ENCODE measurements around the gene ISCA2. TPM values are rescaled to one million over a fixed set of nuclear protein-coding genes. Genes with fewer than 3 reads are reported as not detected.

The ISCA2 gene
- total RNA-seq, 1 experiment from 2014 or later: 26.9 TPM

DNA sequence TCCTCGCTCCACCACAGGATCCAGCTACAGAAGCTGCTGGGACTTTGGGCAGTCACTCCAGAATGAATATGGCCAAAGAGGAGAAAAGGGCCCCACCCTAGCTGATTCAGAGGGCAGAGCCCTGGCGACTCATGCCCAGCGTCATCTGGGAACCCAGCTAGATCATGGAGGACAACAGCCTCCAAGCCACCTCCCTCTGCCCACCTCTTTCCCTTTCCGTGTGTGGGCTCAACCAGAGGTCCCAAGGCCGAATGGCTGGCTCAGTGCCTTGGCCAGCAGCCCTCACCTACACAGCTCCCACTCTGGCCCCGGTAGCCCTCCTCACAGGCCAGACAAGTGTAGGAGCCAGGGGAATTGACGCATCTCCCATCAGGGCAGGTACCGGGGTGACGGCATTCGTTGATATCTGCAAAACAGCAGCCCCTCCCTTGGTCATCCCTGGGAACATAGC lies 17.4 kb downstream of the ISCA2 start:
- H3K4me3 Mint-ChIP-seq (ENCODE audit: low read depth, unreplicated experiment): no peak overlapping the region
- H3K27me3 Mint-ChIP-seq (ENCODE audit: unreplicated experiment): peaks cover 34% of the 10 kb centered on the region
- BruUV-seq (replicated peaks): no TSS peak
- CTCF ChIA-PET: no interaction called here
- no peaks in the 10 kb centered on the region for H3K9me3 Mint-ChIP-seq (ENCODE audit: low read depth, unreplicated experiment)
- intact Hi-C loops (cut with micrococcal nuclease; ENCODE audit: unreplicated experiment): no loop called here
- no peak for DNase-seq
- TF ChIP-seq, protein P1, sequence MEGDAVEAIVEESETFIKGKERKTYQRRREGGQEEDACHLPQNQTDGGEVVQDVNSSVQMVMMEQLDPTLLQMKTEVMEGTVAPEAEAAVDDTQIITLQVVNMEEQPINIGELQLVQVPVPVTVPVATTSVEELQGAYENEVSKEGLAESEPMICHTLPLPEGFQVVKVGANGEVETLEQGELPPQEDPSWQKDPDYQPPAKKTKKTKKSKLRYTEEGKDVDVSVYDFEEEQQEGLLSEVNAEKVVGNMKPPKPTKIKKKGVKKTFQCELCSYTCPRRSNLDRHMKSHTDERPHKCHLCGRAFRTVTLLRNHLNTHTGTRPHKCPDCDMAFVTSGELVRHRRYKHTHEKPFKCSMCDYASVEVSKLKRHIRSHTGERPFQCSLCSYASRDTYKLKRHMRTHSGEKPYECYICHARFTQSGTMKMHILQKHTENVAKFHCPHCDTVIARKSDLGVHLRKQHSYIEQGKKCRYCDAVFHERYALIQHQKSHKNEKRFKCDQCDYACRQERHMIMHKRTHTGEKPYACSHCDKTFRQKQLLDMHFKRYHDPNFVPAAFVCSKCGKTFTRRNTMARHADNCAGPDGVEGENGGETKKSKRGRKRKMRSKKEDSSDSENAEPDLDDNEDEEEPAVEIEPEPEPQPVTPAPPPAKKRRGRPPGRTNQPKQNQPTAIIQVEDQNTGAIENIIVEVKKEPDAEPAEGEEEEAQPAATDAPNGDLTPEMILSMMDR (IDR thresholded peaks at IDR 0.05; ENCODE audit: unreplicated experiment): no peak
- no peak overlapping the region for H3K27ac Mint-ChIP-seq (ENCODE audit: unreplicated experiment)
- no peaks in the 10 kb centered on the region for H3K4me1 Mint-ChIP-seq (ENCODE audit: low read depth, unreplicated experiment)
- H3K36me3 Mint-ChIP-seq (ENCODE audit: insufficient read depth, unreplicated experiment): no peaks in the 10 kb centered on the region

DNA sequence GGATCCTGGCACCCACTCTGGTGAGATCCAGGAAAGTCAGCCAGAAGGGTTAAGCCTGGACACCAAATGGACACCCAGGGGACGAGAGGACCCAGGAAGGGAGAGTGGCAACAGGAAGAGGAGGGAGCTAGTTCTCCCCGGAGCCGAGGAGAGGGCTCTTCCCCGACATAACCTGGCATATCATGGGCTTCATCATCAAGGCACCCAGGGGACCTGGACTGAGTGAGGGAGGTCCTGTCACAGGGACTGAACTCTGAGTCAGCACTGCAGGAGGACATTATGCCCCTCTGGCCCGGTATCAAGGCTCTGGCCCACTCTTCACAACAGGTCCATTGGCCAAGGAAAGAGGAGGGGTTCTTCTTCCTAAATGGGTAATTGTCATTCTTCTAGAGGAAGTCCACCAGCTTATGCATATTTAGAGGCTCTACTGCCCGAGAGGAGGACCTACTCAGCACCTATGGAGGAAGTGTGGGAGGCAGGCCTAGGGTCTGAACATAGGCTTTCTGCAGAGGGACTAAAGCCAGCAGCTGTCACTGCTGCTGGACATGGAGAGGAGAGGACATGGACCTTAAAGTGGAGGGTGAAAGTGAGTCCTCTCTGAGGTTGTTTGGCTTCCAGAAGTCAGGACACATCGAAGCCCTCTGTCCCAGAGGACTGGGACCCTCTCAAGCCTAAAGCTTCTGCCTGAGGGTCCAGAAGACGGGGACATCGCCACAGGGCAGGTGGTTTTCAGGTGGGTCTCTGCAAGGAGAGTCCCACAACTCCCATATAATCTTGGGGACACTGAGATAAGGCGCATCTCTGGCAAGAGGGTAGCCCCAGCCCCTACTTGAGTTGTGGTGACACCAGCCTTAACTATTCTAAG lies 18.6 kb downstream of the ISCA2 start:
- intact Hi-C loops (cut with micrococcal nuclease; ENCODE audit: unreplicated experiment): no loop called here
- no peak overlapping the region for H3K4me3 Mint-ChIP-seq (ENCODE audit: low read depth, unreplicated experiment)
- TF ChIP-seq, protein P1 (IDR thresholded peaks at IDR 0.05; ENCODE audit: unreplicated experiment): no peak
- no peaks in the 10 kb centered on the region for H3K4me1 Mint-ChIP-seq (ENCODE audit: low read depth, unreplicated experiment)
- H3K9me3 Mint-ChIP-seq (ENCODE audit: low read depth, unreplicated experiment): no peaks in the 10 kb centered on the region
- H3K27ac Mint-ChIP-seq (ENCODE audit: unreplicated experiment): no peak overlapping the region
- H3K27me3 Mint-ChIP-seq (ENCODE audit: unreplicated experiment): peaks cover 26% of the 10 kb centered on the region
- no TSS peak for BruUV-seq (replicated peaks)
- DNase-seq: no peak
- CTCF ChIA-PET: interaction anchor here (0.7 to 0.8 kb wide), 2 partner anchors 10 to 60 kb away, joined by 3 read pairs; no protein-coding TSS in a partner anchor
- no peaks in the 10 kb centered on the region for H3K36me3 Mint-ChIP-seq (ENCODE audit: insufficient read depth, unreplicated experiment)

DNA sequence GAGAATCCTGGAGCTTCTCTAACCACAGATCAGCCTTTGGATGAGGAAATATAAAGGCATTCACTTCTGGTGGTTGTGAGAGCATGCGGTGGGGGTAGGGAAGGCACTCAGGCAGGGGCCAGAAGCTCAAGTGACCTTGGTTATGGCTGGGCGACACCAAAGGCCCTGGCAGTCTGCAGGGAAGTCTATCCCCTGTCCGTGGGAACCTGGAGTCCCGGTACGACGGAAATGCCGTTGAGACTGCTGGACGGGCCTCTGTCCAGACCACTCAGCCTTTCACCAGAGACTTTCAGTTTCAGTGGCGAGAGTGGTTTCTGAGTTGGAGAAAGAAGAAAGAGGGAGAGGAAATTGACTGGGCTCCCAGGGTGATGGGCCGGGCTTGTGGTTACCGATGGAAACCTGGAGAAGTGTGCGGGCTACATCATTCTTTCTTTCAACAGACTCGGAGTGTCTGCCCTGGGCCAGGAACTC lies 20.9 kb downstream of the ISCA2 start:
- DNase-seq: peak; percentile 58

DNA sequence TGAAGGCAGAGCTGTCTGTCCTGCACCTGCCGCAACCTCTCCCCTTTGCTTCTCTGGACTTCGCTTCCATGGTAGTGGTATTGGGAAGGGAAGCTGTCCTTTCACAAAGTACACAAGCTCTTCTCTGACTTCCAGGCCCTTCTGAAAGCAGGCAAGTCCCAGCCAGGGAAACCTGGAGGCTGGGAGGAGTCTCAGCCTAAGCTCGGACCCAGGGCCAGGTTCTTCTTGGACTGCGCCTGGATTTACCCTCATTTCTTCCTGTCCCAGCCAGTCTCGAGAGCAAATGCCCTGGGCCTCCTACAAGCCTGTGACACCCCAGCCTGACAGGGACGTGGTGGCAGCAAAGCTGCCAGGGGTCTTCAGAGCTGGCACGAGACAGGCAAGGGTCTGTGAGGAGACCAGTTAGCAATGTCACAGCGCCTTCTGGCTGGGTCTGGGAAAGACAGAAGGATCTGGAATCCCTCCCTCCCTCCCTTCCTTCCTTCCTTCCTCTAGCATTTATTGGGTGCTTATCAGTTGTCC lies 22.4 kb downstream of the ISCA2 start:
- H3K27ac Mint-ChIP-seq (ENCODE audit: unreplicated experiment): no peak overlapping the region
- H3K4me1 Mint-ChIP-seq (ENCODE audit: low read depth, unreplicated experiment): no peaks in the 10 kb centered on the region
- intact Hi-C loops (cut with micrococcal nuclease; ENCODE audit: unreplicated experiment): no loop called here
- no peak for DNase-seq
- CTCF ChIA-PET: interaction anchor here (0.9 kb wide), 1 partner anchor 11 kb away, joined by 3 read pairs; no protein-coding TSS in a partner anchor
- TF ChIP-seq, protein P1 (IDR thresholded peaks at IDR 0.05; ENCODE audit: unreplicated experiment): no peak
- no peak overlapping the region for H3K4me3 Mint-ChIP-seq (ENCODE audit: low read depth, unreplicated experiment)
- no TSS peak for BruUV-seq (replicated peaks)
- H3K36me3 Mint-ChIP-seq (ENCODE audit: insufficient read depth, unreplicated experiment): no peaks in the 10 kb centered on the region
- no peaks in the 10 kb centered on the region for H3K9me3 Mint-ChIP-seq (ENCODE audit: low read depth, unreplicated experiment)
- peaks cover 10% of the 10 kb centered on the region for H3K27me3 Mint-ChIP-seq (ENCODE audit: unreplicated experiment)

More for the DNA sequence above, 20.9 kb downstream of the ISCA2 start:
- Mint-ChIP-seq H3K27ac (ENCODE audit: unreplicated experiment) (no peak overlapping the region), H3K9me3 (ENCODE audit: low read depth, unreplicated experiment) (no peaks in the 10 kb centered on the region), H3K27me3 (ENCODE audit: unreplicated experiment) (peaks cover 13% of the 10 kb centered on the region), H3K4me1 (ENCODE audit: low read depth, unreplicated experiment) (no peaks in the 10 kb centered on the region), H3K4me3 (ENCODE audit: low read depth, unreplicated experiment) (peak overlapping the region; percentile 15), H3K36me3 (ENCODE audit: insufficient read depth, unreplicated experiment) (no peaks in the 10 kb centered on the region)
- TF ChIP-seq, protein P1 (IDR thresholded peaks at IDR 0.05; ENCODE audit: unreplicated experiment): no peak
- intact Hi-C loops (cut with micrococcal nuclease; ENCODE audit: unreplicated experiment): no loop called here
- BruUV-seq (replicated peaks): no TSS peak
- CTCF ChIA-PET: interaction anchor here (0.7 kb wide), 1 partner anchor 60 kb away, joined by 5 read pairs; no protein-coding TSS in a partner anchor

Measured in Calu3 (cell line).